ENCODE measurements around the gene HSPB7. TPM values are rescaled to one million over a fixed set of nuclear protein-coding genes. Genes with fewer than 3 reads are reported as not detected.

The HSPB7 gene
- total and polyA plus RNA-seq, 2 of the 8 experiments (the other 6 are each of a cell fraction or from before 2014, with no cell fraction given), result not detected

GRCh38 chr1:16017076-16017460, 775 bp downstream of the HSPB7 start (continued):
- TF ChIP-seq CTCF (IDR thresholded peaks at IDR 0.05; ENCODE audit: control extremely low read depth in 1 of 3, insufficient read depth in 1 of 3, low read depth in 1 of 3, low read length in 3 of 3) (no peak), CHD7 (IDR thresholded peaks at IDR 0.05; ENCODE audit: insufficient replicate concordance, low read length) (no peak), POU5F1 (IDR thresholded peaks at IDR 0.05; ENCODE audit: low read depth, low read length) (no peak), JUN (IDR thresholded peaks at IDR 0.05; ENCODE audit: low read depth, low read length) (no peak), GABPA (IDR thresholded peaks at IDR 0.05; ENCODE audit: borderline replicate concordance, insufficient read depth, low read length) (no peak), CTBP2 (IDR thresholded peaks at IDR 0.05; ENCODE audit: borderline replicate concordance, insufficient read depth, insufficient read length, low read length) (no peak), SAP30 (IDR thresholded peaks at IDR 0.05; ENCODE audit: insufficient read depth, insufficient replicate concordance, low read length) (no peak)
